OCI-LY1 (cell line): ENCODE data around the gene LPA.

ENCODE experiments used
- H2AFZ ChIP-seq: fragments of 200-600 bp; sonication (generic), shearing (Covaris generic); 2 replicates; pipeline ENCODE4 v1.6.0; 2014; ENCODE audit warnings: antibody characterized with exemption, mild to moderate bottlenecking, low read length
- H3F3A ChIP-seq: fragments of 200-600 bp; sonication (generic), shearing (Covaris generic); 2 replicates; pipeline ENCODE4 v1.6.0; 2014; ENCODE audit warnings: mild to moderate bottlenecking, antibody characterized with exemption, low read length, moderate library complexity; ENCODE audit not compliant: insufficient read depth
- H3K27ac ChIP-seq: fragments of 200-600 bp; sonication (generic); 2 replicates; pipeline ENCODE4 v1.5.1; 2014; ENCODE audit warnings: low read length, mixed run types, mild to moderate bottlenecking, low read depth; ENCODE audit not compliant: poor library complexity, severe bottlenecking
- H3K27me3 ChIP-seq: fragments of 200-600 bp; sonication (generic); 2 replicates; pipeline ENCODE4 v1.6.0; 2014; ENCODE audit warnings: antibody characterized with exemption, mild to moderate bottlenecking, low read length, moderate library complexity; ENCODE audit not compliant: insufficient read depth
- H3K36me3 ChIP-seq: fragments of 200-600 bp; sonication (generic); 2 replicates; pipeline ENCODE4 v1.6.1; 2014; ENCODE audit warnings: mild to moderate bottlenecking, antibody characterized with exemption, low read length, moderate library complexity, mixed read lengths; ENCODE audit not compliant: insufficient read depth
- H3K4me1 ChIP-seq: fragments of 200-600 bp; sonication (generic); 2 replicates; pipeline ENCODE4 v1.5.1; 2014; ENCODE audit warnings: mild to moderate bottlenecking, low read length, moderate library complexity; ENCODE audit not compliant: insufficient read depth, severe bottlenecking
- H3K4me2 ChIP-seq: fragments of 200-600 bp; sonication (generic), shearing (Covaris generic); 2 replicates; pipeline ENCODE4 v1.6.1; 2014; ENCODE audit warnings: low read length
- H3K4me3 ChIP-seq: fragments of 200-600 bp; sonication (generic); 2 replicates; pipeline ENCODE4 v1.5.1; 2014; ENCODE audit warnings: low read length, low read depth, mild to moderate bottlenecking, mixed read lengths; ENCODE audit not compliant: poor library complexity, severe bottlenecking
- H3K79me2 ChIP-seq: fragments of 200-600 bp; shearing (Covaris generic); 2 replicates; pipeline ENCODE4 v1.6.1; 2016; ENCODE audit warnings: mixed run types, low read length, mixed read lengths; ENCODE audit not compliant: insufficient read depth
- H3K9ac ChIP-seq: fragments of 200-600 bp; sonication (generic), shearing (Covaris generic); 2 replicates; pipeline ENCODE4 v1.6.1; 2014; ENCODE audit warnings: mild to moderate bottlenecking, low read length, mixed read lengths
- H3K9me2 ChIP-seq: fragments of 200-600 bp; sonication (generic), shearing (Covaris generic); 2 replicates; pipeline ENCODE4 v1.6.1; 2014; ENCODE audit warnings: low read depth, mild to moderate bottlenecking, low read length, mixed read lengths
- H3K9me3 ChIP-seq: fragments of 200-600 bp; shearing (Covaris generic); 2 replicates; pipeline ENCODE4 v1.6.1; 2014; ENCODE audit warnings: low read length, mixed read lengths
- H4K20me1 ChIP-seq: fragments of 200-600 bp; sonication (generic), shearing (Covaris generic); 2 replicates; pipeline ENCODE4 v1.6.0; 2016; ENCODE audit warnings: mild to moderate bottlenecking, low read length; ENCODE audit not compliant: insufficient read depth
- CTCF ChIP-seq: fragments of 200-600 bp; sonication (generic), shearing (Covaris generic); IDR thresholded peaks from 2 replicates; pipeline ENCODE4 v1.5.1; 2017; ENCODE audit warnings: mild to moderate bottlenecking, antibody characterized with exemption, low read length, moderate library complexity, mixed read lengths
- EZH2 ChIP-seq: fragments of 200-600 bp; sonication (generic), shearing (Covaris generic); IDR thresholded peaks from 2 replicates; pipeline ENCODE4 v1.8.0; 2017; ENCODE audit warnings: borderline replicate concordance, mixed run types, mild to moderate bottlenecking, antibody characterized with exemption, low read length, moderate library complexity, mixed read lengths

LPA gene

GRCh38 chr6:160668589-160668988, 4.5 kb upstream of the LPA start:
- H2AFZ ChIP-seq = no peak overlapping the region
- H3K4me1 ChIP-seq = no peaks in the 10 kb centered on the region
- no peaks in the 10 kb centered on the region for H3K9me2 ChIP-seq
- H3K9ac ChIP-seq = no peak overlapping the region
- no peak overlapping the region for H3K4me3 ChIP-seq
- H3K79me2 ChIP-seq = no peaks in the 10 kb centered on the region
- H3K9me3 ChIP-seq = no peaks in the 10 kb centered on the region
- TF ChIP-seq EZH2 (no peak), CTCF (no peak)
- no peak overlapping the region for H3K27ac ChIP-seq
- no peaks in the 10 kb centered on the region for H3K27me3 ChIP-seq
- no peak overlapping the region for H3K4me2 ChIP-seq
- H3K36me3 ChIP-seq = no peaks in the 10 kb centered on the region
- H4K20me1 ChIP-seq = no peaks in the 10 kb centered on the region
- H3F3A ChIP-seq = no peaks in the 10 kb centered on the region

- Histone ChIP-seq H3K9ac (no peak overlapping the region), H3F3A (no peaks in the 10 kb centered on the region), H3K4me1 (no peaks in the 10 kb centered on the region), H3K4me3 (no peak overlapping the region), H3K27me3 (no peaks in the 10 kb centered on the region), H3K9me3 (no peaks in the 10 kb centered on the region), H3K36me3 (no peaks in the 10 kb centered on the region), H2AFZ (no peak overlapping the region), H3K79me2 (no peaks in the 10 kb centered on the region), H3K27ac (no peak overlapping the region), H4K20me1 (no peaks in the 10 kb centered on the region), H3K9me2 (no peaks in the 10 kb centered on the region), H3K4me2 (no peak overlapping the region)
- TF ChIP-seq EZH2 (no peak), CTCF (peak; percentile 79)
These were observed 3.8 kb upstream of the LPA start for GRCh38 chr6:160667639-160668481.

GRCh38 chr6:160662842-160663241, 1.2 kb downstream of the LPA start:
- Histone ChIP-seq H3K36me3 (no peaks in the 10 kb centered on the region), H4K20me1 (no peaks in the 10 kb centered on the region), H3K9ac (no peak overlapping the region), H3K4me2 (no peak overlapping the region), H3K79me2 (no peaks in the 10 kb centered on the region), H3K9me3 (no peaks in the 10 kb centered on the region), H3K9me2 (no peaks in the 10 kb centered on the region), H3K27ac (no peak overlapping the region), H2AFZ (no peak overlapping the region), H3F3A (no peaks in the 10 kb centered on the region), H3K27me3 (no peaks in the 10 kb centered on the region), H3K4me1 (no peaks in the 10 kb centered on the region), H3K4me3 (no peak overlapping the region)
- TF ChIP-seq CTCF (no peak), EZH2 (no peak)
